HG02588 (cell line): Measurements from ENCODE around the gene DDX47.

Source experiments
- ATAC-seq: cut with Tn5 transposase; IDR thresholded peaks from one replicate; pipeline ENCODE4 v1.9.1; 2021; ENCODE audit warnings: mild to moderate bottlenecking, moderate library complexity; ENCODE audit not compliant: unreplicated experiment

The DDX47 gene

GRCh38 chr12:12813120-12814101 is at the start of gene DDX47:
Gene DDX47, plus strand, starts transcription at chr12:12813346. Its CDS starts 22 bp downstream, at chr12:12813368.
- peak; percentile 74 for ATAC-seq

DNA sequence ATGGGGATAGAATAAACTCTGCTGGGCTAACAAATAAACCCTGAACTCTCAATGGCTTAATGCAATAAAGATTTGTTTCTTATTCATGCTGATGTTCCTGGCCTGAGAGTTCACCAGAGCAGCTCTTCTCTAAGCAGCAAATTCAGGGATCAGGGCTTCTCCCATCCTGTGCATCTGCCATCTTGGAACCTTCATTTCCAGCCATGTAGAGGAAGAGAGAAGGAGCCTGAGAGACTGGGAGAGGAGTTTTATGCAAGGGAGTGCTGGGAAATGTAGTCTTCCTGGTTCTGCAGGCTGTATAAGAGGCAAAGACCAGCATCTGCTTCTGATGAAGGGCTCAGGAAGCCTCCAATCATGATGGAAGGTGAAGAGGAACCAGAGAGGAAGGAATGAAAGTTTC is 48.3 kb upstream of the DDX47 start:
- no peak for ATAC-seq

DNA sequence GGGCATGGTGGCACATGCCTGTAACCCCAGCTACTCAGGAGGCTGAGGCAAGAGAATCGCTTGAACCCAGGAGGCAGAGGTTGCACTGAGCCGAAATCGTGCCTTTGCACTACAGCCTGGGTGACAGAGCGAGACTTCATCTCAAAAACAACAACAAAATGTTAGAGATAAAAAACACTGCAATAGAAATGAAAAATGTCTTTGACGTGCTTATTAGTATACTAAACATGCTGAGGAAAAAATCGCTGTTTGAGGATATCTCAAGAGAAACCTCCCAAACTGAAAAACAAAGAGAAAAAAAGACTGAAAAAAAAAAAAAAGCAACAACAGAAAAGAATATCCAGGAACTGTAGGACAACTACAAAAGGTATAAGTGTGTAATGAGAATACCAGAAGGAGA is 42.9 kb upstream of the DDX47 start:
- ATAC-seq, result no peak

GRCh38 chr12:12774791-12775190 is 38.4 kb upstream of the DDX47 start:
- no peak for ATAC-seq

DNA sequence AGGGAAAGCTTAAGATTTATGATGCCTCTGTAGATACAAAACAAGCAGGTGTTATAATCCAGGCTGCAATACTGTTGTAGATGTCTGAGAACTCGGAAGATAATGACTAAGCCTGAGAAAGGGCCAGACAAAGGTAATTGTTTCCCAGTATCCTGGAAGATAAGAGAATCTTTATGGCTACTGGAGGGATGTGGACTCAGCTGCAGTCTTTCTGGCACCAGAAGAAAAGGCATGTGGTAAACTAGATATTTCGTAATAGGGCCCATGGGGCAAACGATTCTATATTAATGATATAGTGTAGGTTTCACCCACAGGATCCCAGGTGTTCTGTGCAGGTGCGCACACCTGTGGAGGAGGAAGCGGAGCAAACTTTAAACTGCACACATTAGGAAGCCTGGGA is 36.9 kb upstream of the DDX47 start:
- ATAC-seq, result no peak

GRCh38 chr12:12777092-12777491 is 36.1 kb upstream of the DDX47 start:
- no peak for ATAC-seq

GRCh38 chr12:12779007-12779406 is 34.1 kb upstream of the DDX47 start:
- no peak for ATAC-seq

- ATAC-seq, result no peak
Observed at GRCh38 chr12:12779529-12779928, 33.6 kb upstream of the DDX47 start.

- ATAC-seq, result no peak
Observed at GRCh38 chr12:12784116-12784515, 29.0 kb upstream of the DDX47 start.

DNA sequence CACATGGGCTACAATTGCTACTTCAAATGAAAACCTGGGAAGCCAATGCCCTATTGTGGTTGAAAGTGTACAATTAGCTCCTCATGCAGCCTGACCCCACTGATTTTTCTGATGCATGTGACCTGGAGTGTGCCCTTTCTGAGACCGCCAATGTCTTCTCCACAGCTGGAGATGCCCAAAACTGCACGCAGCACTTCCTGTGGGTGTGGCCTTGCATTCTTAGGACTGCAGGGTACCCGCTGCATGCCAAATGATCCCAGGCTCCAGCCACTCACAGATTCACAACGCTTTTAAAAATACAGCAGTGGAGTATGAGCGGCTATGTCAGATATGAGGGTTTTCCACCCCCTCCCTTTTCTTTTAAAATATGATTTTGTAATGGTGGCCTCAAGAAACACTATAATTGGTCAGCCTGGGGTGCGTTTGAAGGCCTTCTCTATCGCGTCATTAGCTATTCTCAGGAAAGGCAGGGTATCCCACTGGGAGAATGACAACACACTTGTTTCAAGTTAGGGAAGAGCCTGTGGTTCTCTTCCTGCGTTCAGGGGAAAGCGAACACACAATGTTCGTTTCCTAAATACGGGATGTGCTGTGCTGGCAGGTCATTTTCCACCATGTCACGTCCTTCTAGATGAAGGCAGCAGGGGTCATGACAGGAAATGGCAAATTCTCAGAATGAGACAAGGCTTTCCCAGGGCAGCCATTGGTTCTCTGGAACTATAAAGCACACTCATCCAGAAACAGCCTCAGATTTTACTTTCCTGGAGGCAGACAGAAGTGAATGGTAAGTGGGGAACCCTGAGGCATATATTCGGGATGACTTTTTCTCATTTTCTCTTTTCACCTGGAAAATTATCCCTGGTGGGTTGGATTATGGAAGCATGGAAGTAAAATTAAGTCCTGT is 28.0 kb upstream of the DDX47 start, which contains the start of gene APOLD1:
TSS of gene APOLD1 (plus strand) at position 749 of the 904 bp plus-strand sequence. CDS start at position 782, 33 bp downstream.
- no peak for ATAC-seq

DNA sequence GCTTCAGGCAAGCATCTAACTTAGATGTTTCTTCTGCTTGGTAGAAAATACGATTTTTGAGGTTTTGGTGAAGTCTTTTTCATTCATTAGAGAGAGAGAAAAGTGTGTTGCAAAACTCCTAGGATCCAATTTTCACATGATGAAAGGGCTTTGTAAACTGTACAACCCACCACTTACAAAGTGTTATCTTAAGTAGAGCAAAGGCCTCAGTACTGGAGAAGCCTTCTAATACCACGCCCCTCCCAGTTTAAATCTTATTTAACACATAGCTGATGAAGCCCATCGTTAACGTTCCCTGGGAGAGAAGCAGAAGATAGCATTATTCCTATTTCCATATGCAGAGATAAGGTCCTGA is 26.8 kb upstream of the DDX47 start:
- peak; percentile 6 for ATAC-seq

GRCh38 chr12:12786706-12787601 is 26.2 kb upstream of the DDX47 start:
- peak; percentile 88 for ATAC-seq

DNA sequence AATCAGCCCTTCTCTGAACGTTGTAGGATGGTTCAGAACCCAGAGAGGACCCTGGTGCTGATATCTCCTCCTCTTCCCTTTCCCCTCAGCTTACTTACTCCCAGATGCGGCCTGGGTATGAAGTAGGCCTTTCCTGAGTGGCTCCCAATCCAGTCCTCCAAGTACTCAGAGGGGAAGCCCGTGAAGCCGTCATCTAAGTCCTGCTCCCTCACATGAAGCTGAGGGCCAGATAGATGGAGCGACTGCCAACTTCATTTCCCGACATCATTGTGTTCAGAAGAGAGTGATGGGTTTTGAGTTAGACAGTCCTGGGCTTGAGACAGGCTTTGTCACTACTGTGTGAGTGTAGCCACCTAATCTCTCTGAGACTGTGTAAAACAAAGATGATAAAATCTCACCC is 25.0 kb upstream of the DDX47 start:
- no peak for ATAC-seq

GRCh38 chr12:12788675-12789368 is 24.3 kb upstream of the DDX47 start:
- peak; percentile 36 for ATAC-seq

DNA sequence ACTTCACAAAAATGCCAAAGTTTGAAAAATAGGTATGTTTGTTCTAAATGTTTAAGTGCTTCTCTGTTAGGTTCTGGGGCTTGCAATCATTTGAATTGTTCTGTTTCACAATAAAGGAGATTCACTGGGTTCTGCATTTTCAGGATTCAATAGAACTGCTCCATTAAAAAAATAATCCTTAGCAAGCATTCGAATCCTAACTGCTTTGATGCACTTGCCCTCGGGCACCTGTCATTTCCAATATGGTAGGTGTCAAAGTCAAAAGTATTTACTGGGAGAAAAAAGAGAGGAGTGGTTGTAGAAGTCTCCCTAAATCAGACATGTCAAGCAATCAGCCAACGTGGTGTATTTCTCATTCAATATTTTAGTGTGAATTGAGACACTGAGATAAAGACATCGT is 22.2 kb upstream of the DDX47 start:
- ATAC-seq, result no peak

DNA sequence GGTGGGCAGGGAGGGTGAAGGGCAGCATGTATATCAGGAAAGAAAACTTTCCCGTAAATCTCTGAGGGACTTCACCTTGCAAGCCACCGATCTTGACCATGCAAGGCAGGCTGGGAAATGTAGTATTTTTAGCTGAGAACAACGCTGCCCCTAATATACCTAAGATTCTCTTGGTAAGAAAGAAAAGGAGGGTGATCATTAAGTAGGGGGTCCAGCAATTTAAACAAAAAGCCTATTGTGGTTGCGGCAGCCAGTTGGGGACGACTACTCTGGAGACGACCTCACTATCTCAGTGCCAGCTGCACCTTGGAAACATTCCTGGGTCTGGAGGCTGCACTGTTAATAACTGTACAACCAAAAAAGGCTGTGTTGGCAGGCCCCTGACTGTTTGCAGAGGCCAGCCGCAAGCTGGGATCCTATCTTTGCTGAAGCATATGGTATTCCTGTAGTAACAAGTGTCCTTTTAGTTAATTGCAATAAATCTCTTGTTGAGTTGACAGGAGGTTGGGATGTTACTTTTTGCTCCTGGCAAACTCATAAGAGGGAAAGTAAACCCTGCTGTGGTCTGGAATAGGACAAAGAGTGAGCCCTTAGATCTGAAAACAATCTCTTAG is 21.3 kb upstream of the DDX47 start:
- no peak for ATAC-seq

DNA sequence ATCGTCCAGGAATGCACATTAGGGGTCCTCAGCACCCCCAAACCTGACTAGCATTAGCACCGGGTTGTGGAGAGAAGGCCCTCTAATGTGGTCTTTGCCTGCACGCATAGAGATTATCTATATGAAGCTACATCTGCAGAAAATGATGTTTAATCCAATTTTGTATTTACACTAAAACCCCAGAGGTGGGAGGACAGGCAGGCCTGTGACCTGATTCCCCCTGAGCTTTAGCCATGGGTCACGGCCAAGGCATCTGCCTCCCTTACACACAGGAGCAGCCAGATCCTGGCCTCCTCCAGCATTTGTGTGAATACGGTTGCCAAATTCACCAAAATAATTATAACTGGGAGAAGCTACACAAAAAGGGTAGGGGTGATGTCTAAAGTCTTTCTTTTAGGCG is 20.7 kb upstream of the DDX47 start:
- no peak for ATAC-seq

DNA sequence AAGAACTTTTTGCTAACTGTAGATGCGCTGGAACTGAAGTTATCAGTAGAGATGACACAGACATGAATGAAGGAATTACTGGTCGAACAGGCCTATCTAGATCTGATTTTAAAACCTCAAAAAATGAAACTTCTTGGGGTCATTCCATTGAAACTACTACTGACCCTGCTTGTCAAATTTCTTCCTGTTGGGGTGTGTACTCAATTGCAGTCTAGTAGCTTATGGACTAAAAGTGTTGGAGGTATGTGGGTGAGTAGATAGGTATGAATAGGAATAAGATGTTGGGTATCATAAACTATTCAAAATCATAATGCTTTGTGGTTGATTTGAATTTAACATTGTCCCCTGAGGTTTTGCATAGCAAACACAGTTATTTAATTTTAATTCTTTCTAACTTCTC is 18.5 kb upstream of the DDX47 start:
- no peak for ATAC-seq

GRCh38 chr12:12796171-12796570 is 17.0 kb upstream of the DDX47 start:
- no peak for ATAC-seq
